ENCODE measurements around the gene RASSF8.

RASSF8 gene

GRCh38 chr12:25960961-25961360 lies 2.5 kb downstream of the RASSF8 start:
- no peak for DNase-seq (ENCODE audit: low read depth)

- DNase-seq (ENCODE audit: low read depth): no peak
Observed at GRCh38 chr12:25962932-25963525, 4.5 kb downstream of the RASSF8 start.

GRCh38 chr12:25965682-25966081 lies 7.2 kb downstream of the RASSF8 start:
- DNase-seq (ENCODE audit: low read depth): no peak

GRCh38 chr12:25970082-25970481 lies 11.6 kb downstream of the RASSF8 start:
- DNase-seq (ENCODE audit: low read depth): no peak

- DNase-seq (ENCODE audit: low read depth): no peak
Observed at GRCh38 chr12:25970916-25971653, 12.6 kb downstream of the RASSF8 start.

- DNase-seq (ENCODE audit: low read depth): no peak
Observed at GRCh38 chr12:25971654-25972041, 13.2 kb downstream of the RASSF8 start.

- DNase-seq (ENCODE audit: low read depth): no peak
Observed at GRCh38 chr12:25972783-25973182, 14.3 kb downstream of the RASSF8 start.

- no peak for DNase-seq (ENCODE audit: low read depth)
Observed at GRCh38 chr12:25975179-25975578, 16.7 kb downstream of the RASSF8 start.

- no peak for DNase-seq (ENCODE audit: low read depth)
Observed at GRCh38 chr12:25975682-25976081, 17.2 kb downstream of the RASSF8 start.

GRCh38 chr12:25976289-25976688 lies 17.8 kb downstream of the RASSF8 start:
- DNase-seq (ENCODE audit: low read depth): no peak

- no peak for DNase-seq (ENCODE audit: low read depth)
Observed at GRCh38 chr12:25977047-25977446, 18.6 kb downstream of the RASSF8 start.

- DNase-seq (ENCODE audit: low read depth): no peak
Observed at GRCh38 chr12:25979059-25979458, 20.6 kb downstream of the RASSF8 start.

- no peak for DNase-seq (ENCODE audit: low read depth)
Observed at GRCh38 chr12:25979563-25979962, 21.1 kb downstream of the RASSF8 start.

- DNase-seq (ENCODE audit: low read depth): no peak
Observed at GRCh38 chr12:25980035-25980434, 21.6 kb downstream of the RASSF8 start.

- DNase-seq (ENCODE audit: low read depth): no peak
Observed at GRCh38 chr12:25981597-25981996, 23.1 kb downstream of the RASSF8 start.

- DNase-seq (ENCODE audit: low read depth): no peak
Observed at GRCh38 chr12:25982416-25982815, 23.9 kb downstream of the RASSF8 start.

GRCh38 chr12:25983625-25984024 lies 25.1 kb downstream of the RASSF8 start:
- no peak for DNase-seq (ENCODE audit: low read depth)

- no peak for DNase-seq (ENCODE audit: low read depth)
Observed at GRCh38 chr12:25984759-25985158, 26.3 kb downstream of the RASSF8 start.

- DNase-seq (ENCODE audit: low read depth): no peak
Observed at GRCh38 chr12:25985316-25986175, 27.1 kb downstream of the RASSF8 start.

GRCh38 chr12:25986180-25986579 lies 27.7 kb downstream of the RASSF8 start:
- no peak for DNase-seq (ENCODE audit: low read depth)

- no peak for DNase-seq (ENCODE audit: low read depth)
Observed at GRCh38 chr12:25988505-25988904, 30.0 kb downstream of the RASSF8 start.

- no peak for DNase-seq (ENCODE audit: low read depth)
Observed at GRCh38 chr12:25990495-25990894, 32.0 kb downstream of the RASSF8 start.

Data from stimulated activated CD8-positive, alpha-beta memory T cell treated with anti-CD3 and anti-CD28 coated beads, Interleukin-15, amount 100 ng/mL, for 24 hours (primary cell).